IMR-90 (cell line): ENCODE measurements around the gene PAK5.

Experiments
- CEBPB ChIP-seq: IDR thresholded peaks from 2 replicates; pipeline ENCODE4 v1.6.1; 2012; ENCODE audit warnings: low read depth, low read length, improper control_type of control experiment
- CTCF ChIP-seq: conservative IDR thresholded peaks from 2 replicates; pipeline ENCODE4 v1.5.1; 2012; ENCODE audit warnings: mild to moderate bottlenecking, low read depth, low read length, improper control_type of control experiment
- MAZ ChIP-seq: IDR thresholded peaks from 2 replicates; pipeline ENCODE4 v1.6.1; 2012; ENCODE audit warnings: low read depth, mild to moderate bottlenecking, low read length, improper control_type of control experiment, moderate library complexity, borderline replicate concordance
- POLR2A ChIP-seq: IDR thresholded peaks from 2 replicates; pipeline ENCODE4 v1.6.1; 2012; ENCODE audit warnings: mild to moderate bottlenecking, low read depth, low read length
- RAD21 ChIP-seq: IDR thresholded peaks from 2 replicates; pipeline ENCODE4 v1.6.1; 2012; ENCODE audit warnings: low read length, improper control_type of control experiment
- RCOR1 ChIP-seq: IDR thresholded peaks from 2 replicates; pipeline ENCODE4 v1.6.1; 2012; ENCODE audit warnings: mild to moderate bottlenecking, low read length, improper control_type of control experiment; ENCODE audit not compliant: insufficient replicate concordance
- SMC3 ChIP-seq: fragments of 150-350 bp; IDR thresholded peaks from 2 replicates; pipeline ENCODE4 v1.6.1; 2016; ENCODE audit warnings: low read depth, mild to moderate bottlenecking, antibody characterized with exemption, low read length, moderate library complexity
- TF ChIP-seq, protein P1 (sequence below): fragments of 150-350 bp; IDR thresholded peaks from 2 replicates; pipeline ENCODE4 v1.6.1; 2016; ENCODE audit warnings: low read depth, mild to moderate bottlenecking, low read length, moderate library complexity, borderline replicate concordance

GRCh38 chr20:9810738-9811137, 28.1 kb downstream of the PAK5 start:
- TF ChIP-seq, protein P1, sequence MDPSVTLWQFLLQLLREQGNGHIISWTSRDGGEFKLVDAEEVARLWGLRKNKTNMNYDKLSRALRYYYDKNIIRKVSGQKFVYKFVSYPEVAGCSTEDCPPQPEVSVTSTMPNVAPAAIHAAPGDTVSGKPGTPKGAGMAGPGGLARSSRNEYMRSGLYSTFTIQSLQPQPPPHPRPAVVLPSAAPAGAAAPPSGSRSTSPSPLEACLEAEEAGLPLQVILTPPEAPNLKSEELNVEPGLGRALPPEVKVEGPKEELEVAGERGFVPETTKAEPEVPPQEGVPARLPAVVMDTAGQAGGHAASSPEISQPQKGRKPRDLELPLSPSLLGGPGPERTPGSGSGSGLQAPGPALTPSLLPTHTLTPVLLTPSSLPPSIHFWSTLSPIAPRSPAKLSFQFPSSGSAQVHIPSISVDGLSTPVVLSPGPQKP = no peak
- TF ChIP-seq CTCF (no peak), CEBPB (no peak), SMC3 (no peak), MAZ (no peak), POLR2A (no peak), RCOR1 (no peak), RAD21 (no peak)
